GM20000 (cell line): ENCODE results near the gene TTC17.

Source experiments
- DNase-seq: peaks from one replicate; pipeline ENCODE4 v3.0.0; 2012; ENCODE audit warnings: low spot score
- TF ChIP-seq, protein P1 (sequence below): IDR thresholded peaks from 2 replicates; pipeline ENCODE4 v1.5.1; 2012; ENCODE audit warnings: mild to moderate bottlenecking, control low read depth; ENCODE audit errors: extremely low read depth, missing control alignments

The TTC17 gene

DNA sequence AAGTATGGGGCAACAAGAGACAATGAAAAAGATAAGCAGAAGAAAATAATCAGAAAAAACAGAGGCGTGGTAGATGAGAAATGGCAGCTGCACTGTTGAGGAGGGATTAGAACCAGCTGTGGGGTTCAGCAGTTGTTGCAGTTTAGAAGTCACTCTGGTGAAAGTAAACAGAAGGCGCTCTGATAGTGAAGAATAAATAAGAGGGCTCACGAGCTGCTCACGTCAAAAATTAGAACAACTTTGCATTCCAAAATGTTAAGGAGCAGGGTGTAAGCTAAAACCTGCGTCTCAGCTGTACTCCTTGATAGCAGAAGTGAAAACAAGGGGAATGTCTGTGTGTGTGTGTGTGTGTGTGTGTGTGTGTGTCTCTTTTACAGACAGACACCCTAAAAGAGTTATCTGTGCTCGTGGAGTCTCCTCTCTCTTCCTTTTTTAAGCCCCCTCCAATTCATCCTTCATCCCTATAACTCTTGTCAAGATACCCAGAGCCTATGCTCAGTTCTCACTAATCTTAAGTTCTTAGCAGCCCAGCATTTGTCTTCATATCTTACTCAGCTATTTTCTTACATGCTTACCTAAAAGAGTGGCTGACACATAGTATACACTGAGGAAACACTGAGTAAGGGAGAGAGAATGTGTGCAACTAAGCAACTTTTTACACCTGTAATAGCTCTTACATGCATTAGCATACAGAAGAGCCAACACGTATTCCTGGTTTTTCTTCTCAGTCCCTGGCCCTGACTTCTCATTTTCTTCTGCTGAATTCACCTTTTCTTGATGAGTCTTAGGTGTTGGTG is 8.9 kb downstream of the TTC17 start:
- DNase-seq: peak; percentile 28
- TF ChIP-seq, protein P1, sequence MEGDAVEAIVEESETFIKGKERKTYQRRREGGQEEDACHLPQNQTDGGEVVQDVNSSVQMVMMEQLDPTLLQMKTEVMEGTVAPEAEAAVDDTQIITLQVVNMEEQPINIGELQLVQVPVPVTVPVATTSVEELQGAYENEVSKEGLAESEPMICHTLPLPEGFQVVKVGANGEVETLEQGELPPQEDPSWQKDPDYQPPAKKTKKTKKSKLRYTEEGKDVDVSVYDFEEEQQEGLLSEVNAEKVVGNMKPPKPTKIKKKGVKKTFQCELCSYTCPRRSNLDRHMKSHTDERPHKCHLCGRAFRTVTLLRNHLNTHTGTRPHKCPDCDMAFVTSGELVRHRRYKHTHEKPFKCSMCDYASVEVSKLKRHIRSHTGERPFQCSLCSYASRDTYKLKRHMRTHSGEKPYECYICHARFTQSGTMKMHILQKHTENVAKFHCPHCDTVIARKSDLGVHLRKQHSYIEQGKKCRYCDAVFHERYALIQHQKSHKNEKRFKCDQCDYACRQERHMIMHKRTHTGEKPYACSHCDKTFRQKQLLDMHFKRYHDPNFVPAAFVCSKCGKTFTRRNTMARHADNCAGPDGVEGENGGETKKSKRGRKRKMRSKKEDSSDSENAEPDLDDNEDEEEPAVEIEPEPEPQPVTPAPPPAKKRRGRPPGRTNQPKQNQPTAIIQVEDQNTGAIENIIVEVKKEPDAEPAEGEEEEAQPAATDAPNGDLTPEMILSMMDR: no peak

DNA sequence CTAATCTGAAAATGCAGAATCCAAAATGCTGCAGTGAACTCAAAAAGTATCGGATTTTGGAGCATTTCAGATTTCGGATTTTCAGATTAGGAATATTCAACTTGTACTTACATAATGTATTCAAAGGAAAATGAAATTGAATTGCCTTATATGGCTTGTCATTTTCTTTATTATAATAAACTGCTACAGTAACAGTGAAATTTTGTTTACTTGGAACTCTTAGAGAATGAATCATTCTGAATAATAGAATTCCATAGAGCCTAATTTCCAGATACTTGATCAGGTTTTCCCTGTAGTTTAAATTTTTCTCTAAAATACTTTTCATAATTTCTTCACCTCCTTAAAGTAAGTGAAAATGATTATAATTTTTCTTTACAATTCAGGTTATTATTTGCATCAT is 17.3 kb downstream of the TTC17 start:
- no peak for DNase-seq
- TF ChIP-seq, protein P1: no peak

DNA sequence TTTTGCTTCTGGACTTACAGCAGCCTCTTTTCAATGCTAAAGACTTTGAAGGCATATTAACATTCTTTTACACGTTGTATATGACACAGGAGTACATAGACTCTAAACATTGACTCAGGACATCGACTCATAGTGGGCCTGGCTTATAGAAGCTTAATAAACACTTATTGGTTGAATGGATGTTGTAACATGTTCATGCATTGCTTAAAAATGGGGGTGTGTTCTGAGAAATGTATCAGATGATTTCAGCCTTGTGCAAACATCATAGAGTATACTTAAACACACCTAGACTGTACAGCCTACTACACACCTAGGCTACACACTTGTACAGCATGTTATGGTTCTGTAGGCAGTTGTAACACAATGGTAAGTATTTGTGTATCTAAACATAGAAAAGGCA is 17.9 kb downstream of the TTC17 start:
- TF ChIP-seq, protein P1: no peak
- no peak for DNase-seq

DNA sequence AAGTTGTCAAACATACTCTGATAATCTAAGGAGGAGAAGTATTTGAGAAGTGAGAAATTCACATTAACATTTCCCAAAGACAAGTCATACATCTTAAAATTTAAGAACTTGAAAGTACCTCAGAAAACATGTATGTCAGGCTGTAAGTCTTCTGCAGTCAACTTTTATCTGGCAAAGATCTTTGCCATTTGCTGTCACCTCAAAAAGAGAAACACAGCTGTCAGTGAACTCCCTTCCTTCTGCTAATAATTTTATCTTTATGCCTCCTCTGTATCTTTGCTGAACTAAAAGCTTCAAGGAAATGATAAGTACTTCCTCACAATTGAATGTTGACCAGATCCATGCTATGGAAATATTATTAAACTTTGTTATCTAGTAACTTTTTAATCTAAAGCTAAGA is 18.7 kb downstream of the TTC17 start:
- DNase-seq: no peak
- TF ChIP-seq, protein P1: no peak

DNA sequence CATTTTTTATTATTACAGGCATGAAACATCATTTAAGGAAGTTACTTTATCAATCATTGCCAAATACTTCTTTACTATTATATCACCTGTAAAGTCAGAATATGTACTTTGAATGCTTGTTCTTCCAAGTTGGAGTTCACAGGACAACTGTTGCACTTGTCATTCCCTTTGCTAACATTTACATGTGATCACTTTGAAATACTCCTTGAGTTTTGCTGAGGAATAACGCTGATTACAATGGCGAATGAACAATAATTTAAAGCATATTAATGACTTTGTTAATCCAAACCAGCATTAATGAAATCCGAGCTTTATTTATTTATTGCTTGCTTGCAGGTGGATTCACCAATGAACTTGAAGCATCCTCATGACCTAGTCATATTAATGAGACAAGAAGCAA is 20.2 kb downstream of the TTC17 start:
- TF ChIP-seq, protein P1: no peak
- DNase-seq: no peak

DNA sequence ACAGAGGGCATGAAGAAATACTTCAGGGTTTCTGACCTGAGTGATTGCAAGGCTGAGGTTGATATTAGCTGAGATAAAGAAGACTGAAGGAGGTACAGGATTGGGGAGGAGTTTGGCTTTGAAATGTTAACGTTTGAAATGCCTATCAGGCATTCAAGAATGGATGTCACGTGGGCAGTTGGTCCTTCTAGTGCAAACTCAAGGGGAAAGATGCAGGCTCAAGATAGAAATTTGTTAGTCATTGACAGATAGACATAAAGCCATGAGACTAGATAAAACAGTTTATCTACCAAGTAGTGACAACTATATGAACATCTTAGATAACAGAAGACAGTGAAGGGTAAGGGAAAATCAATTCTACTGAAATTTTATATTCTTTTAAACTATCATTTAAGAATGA is 23.1 kb downstream of the TTC17 start:
- no peak for DNase-seq
- TF ChIP-seq, protein P1: no peak

DNA sequence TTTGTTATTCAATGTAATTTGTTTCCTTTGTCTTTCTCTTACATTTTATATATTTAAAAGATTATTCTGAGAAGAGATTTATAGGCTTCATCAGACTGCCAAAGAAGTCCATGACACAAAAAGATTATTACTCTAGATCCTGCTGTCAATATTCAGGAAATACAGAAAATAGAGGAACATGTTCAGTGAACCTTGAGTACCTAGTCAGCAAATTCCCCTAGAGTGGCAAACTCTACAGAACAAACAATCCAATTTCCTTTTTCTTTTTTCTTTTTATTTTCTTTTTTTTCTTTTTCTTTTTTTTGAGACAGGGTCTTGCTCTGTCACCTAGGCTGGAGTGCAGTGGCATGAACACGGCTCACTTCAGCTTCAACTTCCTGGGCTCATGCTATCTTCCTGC is 23.9 kb downstream of the TTC17 start:
- TF ChIP-seq, protein P1: no peak

More for the DNA sequence above, 23.9 kb downstream of the TTC17 start:
- DNase-seq: no peak
